ENCODE measurements around the gene NRF1.
A peak's percentile ranks its signal among the peaks of the same experiment; 100 is the strongest.

Gene NRF1

DNA sequence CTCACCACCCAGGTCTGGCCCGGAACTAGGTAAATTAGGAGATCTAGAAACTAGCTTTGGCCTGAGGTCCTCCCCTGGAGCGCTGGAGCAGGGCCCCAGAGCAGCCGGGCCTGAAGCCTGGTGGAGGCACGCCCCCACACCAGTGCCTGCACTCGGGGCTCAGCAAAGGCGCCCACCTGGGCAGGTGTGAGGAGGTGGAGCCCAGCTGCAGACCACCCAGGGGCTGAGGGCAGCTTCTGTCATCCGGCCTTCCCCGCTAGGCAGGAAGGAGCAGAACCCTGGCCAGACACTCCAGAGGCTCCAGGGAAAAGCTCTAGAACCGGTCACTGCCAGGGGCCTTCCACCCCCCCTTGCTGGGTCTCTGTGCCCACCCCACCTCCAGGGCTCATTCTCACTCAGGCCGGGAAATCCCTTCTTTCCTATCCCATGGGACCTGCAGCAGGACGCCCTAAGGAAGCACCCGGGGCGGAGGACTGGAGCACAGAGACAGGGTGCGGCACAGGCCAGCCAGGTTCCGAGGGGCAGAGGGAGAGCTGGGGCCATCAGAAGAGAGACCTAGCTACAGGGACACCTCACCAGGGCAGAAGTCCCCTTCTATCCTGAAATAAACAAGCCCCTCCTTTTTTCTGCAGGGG is 161.2 kb downstream of the NRF1 start:
- no peak for DNase-seq

DNA sequence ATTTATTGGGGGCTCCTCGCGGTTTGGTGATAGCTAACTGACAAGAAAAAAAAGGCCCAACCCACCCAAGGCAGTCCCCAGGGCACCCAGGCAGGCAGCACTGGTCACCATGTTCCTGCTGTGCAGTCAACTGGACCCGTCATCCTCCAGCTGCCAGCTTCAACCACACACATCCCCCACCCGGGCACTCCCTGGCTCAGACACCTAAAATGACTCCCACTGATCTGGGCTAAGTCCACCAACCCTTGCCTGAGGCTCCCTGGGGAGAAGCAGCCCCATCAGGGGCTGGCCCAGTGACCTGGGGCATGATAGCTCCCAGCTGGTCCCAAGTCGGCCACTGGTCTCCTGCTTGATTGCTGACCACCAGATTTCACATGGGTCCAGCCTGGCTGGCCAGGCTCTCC is 161.8 kb downstream of the NRF1 start:
- DNase-seq = no peak

DNA sequence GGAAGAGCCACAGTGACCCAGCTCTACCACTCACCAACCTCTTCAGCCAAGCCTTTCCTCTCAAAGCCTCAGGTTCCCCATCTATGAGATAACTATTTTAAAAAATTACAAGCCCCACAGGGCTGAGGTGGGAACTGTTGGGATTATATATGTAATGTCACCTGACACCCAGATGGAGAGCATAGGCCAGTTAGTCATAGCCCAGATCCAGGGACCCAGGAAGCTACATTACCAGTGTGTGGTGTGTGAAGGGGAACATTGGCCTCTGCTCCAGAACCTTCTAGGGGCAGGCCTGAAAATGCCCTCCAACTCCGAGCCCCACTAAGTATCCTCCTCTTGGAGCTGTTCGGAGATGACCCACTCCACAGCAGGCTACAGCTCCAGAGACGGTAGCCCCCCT is 162.4 kb downstream of the NRF1 start:
- DNase-seq = no peak

DNA sequence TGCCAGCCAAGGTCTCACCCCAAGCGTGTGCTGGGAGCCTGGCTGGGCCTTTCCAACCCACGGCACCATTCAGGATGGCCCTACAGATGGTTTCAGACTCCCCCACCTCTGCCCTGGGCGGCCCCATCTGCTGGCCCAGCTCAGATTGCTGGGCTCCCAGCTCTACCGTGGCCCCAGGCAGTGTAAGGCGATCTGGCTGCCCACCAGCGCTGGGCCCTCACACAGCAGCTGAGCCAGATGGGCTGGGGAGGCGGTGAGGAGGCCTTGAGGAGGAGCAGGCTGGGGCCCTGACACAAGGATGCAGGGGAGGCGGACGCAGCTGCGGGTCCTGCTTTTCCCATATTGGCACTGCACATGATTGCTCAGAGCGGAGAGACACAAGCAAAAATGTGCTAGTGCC is 162.8 kb downstream of the NRF1 start:
- no peak for DNase-seq

DNA sequence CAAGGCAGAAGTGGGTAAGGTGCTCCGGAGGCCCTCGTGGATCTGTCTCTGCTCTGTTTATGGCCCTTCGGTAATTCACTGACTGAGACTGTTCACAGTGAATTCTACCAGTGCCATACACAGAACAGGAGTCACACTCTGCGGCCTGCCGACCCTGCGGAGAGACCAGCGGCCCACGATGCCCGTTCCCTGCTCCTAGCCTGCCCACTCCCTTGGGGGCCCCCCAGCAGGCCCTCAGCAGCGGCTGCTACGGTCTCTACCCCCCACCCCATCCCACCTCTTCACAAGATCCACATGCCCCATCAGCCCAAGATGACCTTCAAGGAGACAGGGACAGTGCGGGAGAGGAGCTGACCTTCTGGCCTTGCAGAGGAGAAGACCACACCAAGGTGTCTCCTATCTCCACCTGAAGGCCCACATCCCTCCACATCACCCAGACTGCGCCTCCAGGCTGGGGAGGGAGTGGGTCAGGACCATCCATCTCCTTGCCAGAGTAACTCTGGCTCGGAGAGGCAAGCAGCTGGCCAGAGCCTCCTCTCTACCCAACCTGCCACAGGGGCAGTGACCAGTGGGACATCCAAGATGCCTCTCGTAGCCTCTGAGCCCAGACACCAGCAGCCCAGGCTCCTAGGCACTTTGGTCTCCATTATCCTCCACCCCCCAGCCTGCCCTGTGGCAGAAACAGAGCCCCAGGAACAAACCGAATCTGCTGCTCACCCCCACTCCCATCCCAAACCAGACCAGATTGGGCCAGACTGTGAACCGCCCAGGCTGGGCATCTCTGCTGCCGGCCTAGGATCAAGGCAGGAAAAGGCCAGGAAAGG is 163.6 kb downstream of the NRF1 start:
- no peak for DNase-seq

DNA sequence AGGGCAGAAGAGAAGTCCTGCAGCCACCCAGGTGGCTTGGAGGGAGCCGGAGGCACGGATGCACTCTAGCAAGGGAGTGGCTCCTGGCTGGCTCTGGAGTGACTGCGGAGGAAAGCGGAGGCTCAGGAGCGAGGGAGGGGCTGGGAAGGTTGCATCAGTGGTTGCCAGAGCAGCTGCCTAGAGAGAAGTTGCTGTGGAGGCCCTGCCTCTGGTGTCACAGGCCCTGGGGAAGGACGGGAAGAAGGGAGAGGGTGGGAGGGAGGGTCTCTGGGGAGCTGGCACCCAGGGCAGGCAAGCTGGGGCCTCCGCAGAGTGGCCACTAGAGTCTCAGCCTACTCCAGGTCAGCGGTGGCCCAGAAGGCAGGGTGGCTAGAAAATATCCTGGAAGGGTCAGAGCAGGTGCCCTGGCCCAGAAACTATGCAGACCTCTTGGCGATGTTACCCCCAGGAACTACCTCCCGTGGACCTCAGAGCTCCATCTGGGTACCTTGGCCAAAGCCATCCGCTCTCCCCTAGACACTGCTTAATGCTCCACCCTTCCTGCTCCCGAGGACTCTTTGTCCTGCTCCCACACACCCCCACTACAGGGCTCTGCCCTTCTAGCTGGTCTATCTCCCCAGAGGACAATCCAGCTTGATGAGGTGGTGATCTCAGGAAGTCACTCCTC is 164.3 kb downstream of the NRF1 start:
- DNase-seq = no peak

DNA sequence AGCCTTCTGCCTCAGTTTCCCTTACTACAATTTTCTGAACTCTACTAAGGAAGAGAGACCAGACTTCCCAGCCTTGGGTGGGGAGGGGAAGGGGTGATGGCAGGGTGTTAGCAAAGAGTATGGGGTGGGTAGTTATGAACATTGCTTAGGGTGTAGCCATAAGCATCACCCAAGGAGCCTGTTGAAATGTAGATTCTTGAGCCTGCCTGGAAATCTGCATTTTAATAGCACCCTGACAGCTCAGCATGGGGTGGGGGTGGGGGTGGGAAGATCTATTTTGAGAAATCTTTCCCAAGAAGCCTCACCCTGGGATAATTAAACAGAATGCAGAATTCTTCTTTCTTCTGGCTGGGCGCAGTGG is 164.8 kb downstream of the NRF1 start:
- DNase-seq = no peak

DNA sequence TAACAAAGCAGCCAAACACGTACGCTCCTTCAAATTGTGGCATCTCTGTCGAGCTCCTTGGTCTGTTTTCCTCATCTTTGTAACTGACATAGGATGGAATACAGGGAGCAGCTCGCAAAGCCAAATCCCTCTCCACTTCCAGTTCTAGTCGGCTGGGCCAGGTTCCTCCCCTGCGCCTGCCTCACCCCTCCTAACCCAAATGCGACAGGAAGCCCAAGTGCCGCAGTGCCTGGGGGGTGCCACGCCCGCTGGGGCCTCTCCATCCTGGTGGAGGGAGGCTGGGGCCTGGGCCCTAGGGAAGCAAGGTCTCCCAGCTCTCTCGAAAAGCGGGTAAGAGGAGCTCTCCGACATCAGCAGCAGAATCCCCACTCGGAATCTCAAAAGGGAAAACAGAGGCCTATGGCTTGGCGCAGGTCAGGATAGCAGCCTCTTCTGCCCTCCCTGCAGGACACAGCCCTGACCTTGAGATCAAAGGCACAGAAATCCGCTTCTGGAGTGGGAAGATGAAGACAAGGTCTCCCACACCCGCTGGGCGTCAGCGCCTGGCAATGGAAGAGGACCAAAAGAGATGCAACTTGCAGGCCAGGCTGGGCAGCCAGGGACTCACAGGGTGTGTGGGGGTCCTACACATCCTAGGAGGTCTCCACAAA is 165.8 kb downstream of the NRF1 start:
- no peak for DNase-seq

DNA sequence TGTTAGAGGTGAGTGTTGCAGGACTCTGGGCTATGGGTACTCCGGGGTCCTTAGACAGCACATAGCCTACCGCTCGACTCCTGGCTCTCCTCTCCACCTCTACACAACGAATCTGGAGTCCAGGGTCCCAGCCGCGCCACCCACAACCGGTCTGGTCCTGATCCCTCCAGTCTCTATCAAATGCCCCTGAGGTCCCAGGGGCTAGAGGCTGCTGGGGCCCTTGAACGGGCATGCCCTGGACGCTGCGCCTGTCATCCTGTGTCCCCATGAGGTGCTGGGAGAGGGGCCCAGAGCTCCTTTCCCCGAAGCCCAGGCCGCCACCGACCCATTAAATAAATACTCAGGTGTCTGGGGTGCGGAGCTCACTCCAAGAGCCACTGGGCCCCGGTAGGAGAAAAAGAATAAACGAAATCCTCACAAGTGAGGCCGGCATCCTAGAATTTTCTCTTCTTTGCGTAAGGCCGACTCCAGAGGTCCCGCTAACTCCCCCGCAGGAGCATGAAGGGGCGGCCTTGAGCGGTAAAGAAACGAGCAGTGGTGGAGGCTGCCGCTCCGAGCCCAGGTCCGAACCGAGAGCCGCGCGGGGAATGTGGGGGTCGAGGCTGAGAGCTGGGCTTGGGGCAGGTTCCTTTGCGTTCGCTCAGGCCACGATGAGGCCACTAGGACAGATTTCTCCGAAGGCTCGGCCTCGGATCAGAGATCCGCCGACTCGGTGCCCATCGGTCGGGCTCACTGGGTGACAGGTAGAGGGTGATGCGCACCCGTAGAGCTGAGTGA is 166.7 kb downstream of the NRF1 start:
- peak in 1 of 6 experiments; percentile 9 for DNase-seq

DNA sequence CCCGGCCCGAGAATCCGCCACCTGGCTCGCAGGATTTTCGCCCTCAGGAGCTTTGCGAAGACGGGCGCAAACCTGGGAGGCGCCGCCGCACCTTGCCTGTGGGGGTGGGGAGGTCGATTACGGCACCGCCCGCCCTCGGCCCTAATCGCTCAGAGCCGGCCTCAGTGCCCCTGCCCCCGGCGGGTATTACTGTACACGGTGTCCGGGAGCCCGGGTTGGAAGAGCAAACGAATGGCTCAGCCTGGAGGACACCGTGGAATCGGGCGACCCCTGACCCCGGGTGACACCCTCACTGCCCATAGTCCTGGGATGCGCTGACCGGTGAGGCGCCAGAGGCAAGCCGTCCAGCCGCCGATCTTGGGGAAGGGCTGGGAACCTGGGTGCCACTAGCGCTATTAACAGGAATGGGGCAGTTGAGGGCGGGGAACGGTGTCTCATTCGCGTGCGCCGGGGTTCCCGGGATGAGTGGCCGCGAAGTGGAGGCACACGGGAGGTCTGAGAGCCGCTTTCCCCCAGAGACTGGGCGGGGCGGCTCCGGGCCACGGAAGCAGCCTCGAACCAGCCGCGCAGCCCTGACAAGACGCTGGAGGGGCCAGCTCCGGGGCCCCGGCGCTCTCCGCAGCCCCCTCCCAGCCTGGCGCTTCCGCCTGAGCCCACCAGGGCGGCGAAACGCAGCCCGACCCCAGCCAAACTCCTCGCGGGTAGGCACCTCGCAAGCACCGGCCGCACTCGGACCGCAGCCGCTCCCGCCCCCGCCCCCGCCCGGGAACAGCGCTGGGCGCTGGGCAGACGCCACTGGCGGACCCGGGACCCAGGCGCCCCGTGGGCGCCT is 167.5 kb downstream of the NRF1 start:
- peak in 1 of 6 experiments; percentile 15 for DNase-seq

DNA sequence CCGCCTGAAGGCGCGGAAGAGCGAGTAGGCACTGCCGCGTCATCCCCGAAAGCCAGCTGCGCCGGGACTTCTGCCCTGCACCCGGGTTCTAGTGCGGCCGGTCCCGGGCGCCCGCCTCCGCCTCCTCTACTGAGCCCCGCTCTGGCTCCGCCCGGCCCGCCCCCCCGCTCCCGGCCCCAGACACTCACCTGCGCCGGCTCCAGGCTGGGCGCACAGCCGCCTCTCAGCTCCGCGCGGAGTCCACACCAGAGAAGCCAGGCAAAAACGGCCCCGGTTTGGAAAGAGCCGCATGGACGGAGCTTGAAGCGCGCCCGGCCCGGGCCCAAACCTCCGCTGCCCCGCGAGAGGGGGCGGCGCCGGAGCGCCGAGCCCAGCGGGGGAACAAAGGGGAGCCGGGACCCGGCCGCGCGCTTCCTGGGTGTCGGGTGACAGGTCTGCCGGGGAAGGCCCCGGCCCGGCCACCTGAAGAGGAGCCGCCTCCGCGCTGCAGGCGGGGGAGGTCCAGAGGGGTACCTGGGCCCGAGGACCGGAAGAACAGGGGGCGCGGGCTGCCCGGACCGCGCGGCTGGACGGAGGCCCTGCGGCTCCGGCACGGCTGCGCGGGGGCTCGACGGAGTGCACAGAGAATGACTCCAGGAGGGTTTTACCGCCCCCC is 168.2 kb downstream of the NRF1 start:
- DNase-seq = peak in 3 of 6 experiments; percentile 23 to 58 (median 36)

DNA sequence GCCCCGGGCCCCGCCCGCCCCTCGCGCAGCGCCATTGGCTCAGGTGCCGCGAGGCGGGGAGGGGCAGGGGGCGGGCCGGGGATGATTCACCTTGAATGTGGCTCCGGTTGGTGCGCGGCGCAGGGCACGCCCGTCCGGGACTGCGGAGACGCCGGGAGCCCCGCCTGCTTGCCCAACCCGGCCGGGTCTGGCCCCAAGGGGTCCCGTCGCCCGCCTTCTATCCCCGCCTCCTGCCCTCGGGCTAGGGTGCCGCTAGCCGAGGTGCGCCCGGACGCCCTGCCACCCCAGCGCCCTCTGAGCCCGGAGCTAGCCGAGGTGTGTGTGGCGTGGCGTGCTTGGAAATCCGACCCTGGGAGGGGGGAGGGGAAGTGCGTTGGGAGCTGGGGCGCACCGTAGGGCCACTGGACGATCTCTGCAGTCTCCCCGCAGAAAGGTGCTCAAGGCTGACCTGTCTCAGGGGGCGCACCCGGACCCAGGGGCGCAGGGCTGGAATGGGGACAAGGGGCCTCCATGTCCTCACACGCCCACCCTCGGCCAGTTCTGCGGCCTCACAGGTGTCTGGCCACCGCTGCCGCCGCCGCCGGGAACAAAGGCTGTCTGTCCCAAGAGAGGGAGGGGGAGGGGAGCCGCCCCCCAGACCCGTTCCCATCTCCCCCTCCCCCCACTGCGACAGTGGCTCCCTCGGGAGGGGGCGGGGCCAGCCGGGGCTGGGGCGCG is 168.9 kb downstream of the NRF1 start:
- DNase-seq = peak in 5 of 6 experiments; percentile 35 to 49 (median 40)

DNA sequence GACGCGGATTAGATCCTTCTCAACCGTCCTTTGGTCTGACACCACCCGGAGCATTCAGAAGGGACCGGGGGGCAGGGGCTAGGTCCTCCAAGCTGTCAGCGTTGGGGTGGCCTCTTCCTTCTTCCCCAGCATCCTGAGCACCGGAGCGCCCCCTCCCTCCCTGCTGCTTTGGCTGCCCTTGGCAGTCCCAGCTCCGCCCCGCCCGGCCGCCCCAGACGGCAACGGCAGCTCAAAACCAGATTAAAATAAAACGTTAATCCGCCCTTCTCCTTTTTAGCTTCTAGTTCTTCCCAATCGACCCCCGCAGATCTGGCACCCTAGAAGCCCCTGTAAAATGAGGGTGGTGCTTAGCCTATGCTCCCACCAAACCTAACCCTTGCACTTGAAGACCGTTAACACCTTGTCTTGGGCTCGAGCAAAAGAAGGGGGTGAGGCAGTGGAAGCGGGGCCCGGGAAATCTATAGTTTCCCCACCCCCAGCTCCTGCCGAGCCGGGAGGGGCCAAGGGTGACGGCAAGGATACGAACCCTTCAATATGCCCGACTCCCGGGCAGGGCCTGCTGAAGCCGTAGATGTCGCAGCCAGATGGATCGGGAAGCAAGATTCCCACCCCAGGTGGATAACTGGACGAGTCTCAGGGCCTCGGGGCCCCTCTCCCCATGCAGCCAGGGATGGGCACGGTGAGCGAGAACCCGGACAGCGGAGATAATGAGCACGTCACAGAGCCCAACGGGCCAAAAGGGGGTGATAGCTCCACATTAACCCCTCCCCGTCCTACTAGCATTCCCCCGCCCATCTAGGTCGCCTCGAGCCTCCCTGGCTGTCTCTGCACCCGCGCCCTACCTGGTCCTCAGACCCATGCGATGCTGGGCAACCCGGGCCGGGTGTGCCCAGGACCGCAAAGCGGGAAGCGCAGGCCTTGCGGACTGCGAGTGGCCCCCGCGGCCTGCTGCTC is 169.7 kb downstream of the NRF1 start:
- peak in 2 of 6 experiments; percentile 22 to 35 for DNase-seq

DNA sequence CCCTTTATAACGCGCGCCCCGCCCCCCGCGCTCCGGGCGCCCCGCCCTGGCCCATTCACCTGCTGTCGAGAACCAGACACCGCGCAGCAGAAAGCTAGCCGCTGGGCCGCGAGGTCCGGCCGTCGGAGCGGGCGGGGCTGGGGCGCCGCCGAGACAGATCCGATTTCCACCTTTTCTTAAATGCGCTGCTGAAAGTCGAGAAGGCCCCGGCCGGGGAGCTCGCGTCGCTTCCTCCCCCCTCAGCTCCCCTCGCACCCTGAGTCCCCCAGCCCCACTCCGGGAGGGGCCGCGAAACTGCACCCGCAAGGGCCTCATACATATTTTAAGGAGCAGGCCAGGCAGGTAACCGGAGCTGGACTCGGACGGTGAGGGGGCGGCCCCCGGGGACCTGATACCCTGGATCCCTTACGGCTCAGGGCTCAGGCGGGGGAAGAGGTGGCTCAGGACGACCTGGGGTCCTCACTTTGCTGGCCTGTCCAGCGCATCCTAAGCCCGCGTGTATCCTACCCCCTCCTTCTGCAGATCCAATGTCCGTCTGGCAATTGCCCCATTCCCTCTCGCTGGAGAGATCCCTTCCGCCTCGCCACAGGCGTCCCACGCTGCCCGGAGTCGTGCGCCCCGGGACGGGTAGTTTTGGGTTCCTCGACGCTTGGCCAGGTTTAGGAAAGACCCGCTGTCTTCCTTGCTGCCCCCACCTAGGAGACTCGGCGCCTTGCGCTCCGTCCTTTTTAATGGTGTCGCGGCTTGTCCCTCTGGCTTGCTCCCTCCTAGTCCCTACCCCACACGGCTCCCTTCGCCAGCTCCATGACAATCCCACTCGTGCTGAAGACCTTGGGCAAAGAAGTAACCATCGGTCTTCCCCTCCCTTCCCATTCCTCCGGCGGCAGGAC is 170.7 kb downstream of the NRF1 start:
- DNase-seq = peak in 2 of 6 experiments; percentile 9 to 13

DNA sequence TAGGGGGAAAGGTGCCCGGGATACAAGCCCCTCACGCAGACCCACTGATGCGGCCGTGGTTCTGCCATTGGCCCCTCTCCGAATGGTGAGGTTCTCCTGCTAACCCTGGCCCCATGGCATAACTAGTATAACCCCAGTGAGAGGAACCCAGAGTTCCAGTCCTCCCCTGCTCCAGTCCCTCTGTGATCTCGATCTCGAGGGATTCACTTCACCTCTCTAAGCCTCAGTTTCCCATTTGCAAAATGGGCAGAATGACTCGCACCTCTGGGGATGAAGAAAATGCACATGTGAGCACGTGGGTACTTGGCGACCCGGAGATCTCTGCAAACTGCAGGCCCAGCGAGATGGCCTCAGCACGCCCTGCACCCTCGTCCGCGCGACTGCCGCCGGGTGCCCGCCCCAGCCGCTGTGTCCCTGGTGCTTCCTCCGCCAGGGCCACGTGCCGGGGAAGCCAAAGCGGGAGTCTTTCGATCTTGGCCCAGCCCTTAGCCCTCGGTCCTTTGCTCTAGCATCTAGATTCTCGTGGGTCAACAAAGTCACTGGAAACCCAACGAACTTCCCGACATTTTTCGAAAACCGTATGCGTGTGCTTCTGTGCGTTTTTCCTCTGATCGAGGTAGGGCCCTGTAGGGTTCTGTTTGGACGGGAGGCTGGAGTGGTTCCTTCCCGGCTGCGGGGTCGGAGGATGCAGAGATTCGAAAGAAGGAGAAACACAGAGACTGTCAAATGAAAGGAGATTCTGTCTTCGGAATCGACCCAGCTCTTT is 171.5 kb downstream of the NRF1 start:
- peak in 1 of 6 experiments; percentile 29 for DNase-seq

DNA sequence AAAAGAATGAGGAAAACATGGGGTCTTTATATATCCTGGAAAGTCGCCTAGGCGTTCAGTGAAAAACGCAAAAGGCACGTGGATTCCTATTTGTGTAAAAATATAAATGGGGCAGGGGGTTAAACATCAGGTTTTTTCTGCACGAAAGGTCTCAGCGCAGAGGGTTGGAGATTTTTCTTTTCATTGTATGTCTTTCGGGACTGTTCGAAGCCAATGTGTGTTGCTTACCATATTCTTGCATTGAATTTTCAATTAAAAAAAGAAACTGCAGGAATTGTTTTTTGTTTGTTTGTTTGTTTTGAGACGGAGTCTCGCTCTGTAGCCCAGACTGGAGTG is 172.0 kb downstream of the NRF1 start:
- DNase-seq = peak in 1 of 6 experiments; percentile 29

DNA sequence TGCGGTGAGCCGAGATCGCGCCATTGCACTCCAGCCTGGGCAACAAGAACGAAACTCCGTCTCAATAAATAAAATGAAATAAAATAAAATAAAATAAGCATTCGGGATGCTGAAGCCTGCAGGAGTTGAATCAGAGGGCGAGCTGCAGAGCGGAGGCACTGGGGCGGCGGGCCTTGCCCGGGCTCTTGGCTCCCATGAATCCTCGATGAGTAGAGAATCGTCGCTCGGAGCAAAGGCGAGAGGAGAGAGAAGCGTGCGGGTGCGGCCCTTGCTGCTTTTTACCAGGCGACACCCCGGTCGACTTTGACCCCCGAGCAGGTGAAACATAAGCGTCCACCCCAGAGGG is 172.9 kb downstream of the NRF1 start:
- DNase-seq = no peak
